Thoracic aorta (tissue), 2 donors: Measurements from ENCODE around the gene AQP7. TPM values are rescaled to one million over a fixed set of nuclear protein-coding genes. Genes with fewer than 3 reads are reported as not detected.
A peak's percentile ranks its signal among the peaks of the same experiment; 100 is the strongest.
"Not testable (repeated sequence)": the region's sequence is repeated elsewhere in the genome, so short reads cannot be mapped to it uniquely, and the experiment has no call there.

ENCODE experiments used
- ATAC-seq: fragments of 150-250 bp; one replicate; pipeline ENCODE4 v1.8.0; 2017; ENCODE audit warnings: low read depth; ENCODE audit not compliant: insufficient number of reproducible peaks, low FRiP score
- DNase-seq: peaks from one replicate; pipeline ENCODE4 v3.0.0-alpha.2; 2020; ENCODE audit warnings: low spot score
- H3K27ac ChIP-seq, 2 donors: fragments of 200-600 bp; sonication (generic); 1 replicate in 1 of 2; 2 replicates in 1 of 2; pipeline ENCODE4 v1.5.1; 2016; ENCODE audit warnings: mild to moderate bottlenecking in 2 of 2, moderate library complexity in 2 of 2
- H3K27me3 ChIP-seq: fragments of 200-600 bp; sonication (generic); replicated peaks from 2 replicates; pipeline ENCODE4 v1.6.0; 2016; ENCODE audit warnings: mild to moderate bottlenecking; ENCODE audit not compliant: insufficient read depth
- H3K36me3 ChIP-seq: fragments of 200-600 bp; sonication (generic); one replicate; pipeline ENCODE4 v1.5.1; 2016
- H3K4me1 ChIP-seq, 2 donors: fragments of 200-600 bp; sonication (generic); 1 replicate in 1 of 2; 2 replicates in 1 of 2; pipeline versions ENCODE4 v1.5.1 to v1.6.0; 2016; ENCODE audit warnings: low read depth in 2 of 2, mild to moderate bottlenecking in 1 of 2; ENCODE audit not compliant: control insufficient read depth in 1 of 2
- H3K4me3 ChIP-seq: fragments of 200-600 bp; sonication (generic); 2 replicates; pipeline ENCODE4 v1.5.1; 2016; ENCODE audit warnings: mild to moderate bottlenecking
- H3K9me3 ChIP-seq: fragments of 200-600 bp; sonication (generic); 2 replicates; pipeline ENCODE4 v1.5.1; 2016
- total RNA-seq, 2 donors: library from RNA; depleted of rRNA; stranded (reverse); fragments of >200 nt; gene quantifications; one replicate each; pipeline versions ENCODE4 v1.1.0 to v1.2.3, GENCODE V29; 2016
- TF ChIP-seq, protein P1 (sequence below): fragments of 200-600 bp; sonication (generic); IDR thresholded peaks from one replicate; pipeline ENCODE4 v1.5.1; 2019; ENCODE audit warnings: antibody characterized with exemption

AQP7 gene
- total RNA-seq, 2 donors from 2014 or later: 1.8 to 1.9 TPM

DNA sequence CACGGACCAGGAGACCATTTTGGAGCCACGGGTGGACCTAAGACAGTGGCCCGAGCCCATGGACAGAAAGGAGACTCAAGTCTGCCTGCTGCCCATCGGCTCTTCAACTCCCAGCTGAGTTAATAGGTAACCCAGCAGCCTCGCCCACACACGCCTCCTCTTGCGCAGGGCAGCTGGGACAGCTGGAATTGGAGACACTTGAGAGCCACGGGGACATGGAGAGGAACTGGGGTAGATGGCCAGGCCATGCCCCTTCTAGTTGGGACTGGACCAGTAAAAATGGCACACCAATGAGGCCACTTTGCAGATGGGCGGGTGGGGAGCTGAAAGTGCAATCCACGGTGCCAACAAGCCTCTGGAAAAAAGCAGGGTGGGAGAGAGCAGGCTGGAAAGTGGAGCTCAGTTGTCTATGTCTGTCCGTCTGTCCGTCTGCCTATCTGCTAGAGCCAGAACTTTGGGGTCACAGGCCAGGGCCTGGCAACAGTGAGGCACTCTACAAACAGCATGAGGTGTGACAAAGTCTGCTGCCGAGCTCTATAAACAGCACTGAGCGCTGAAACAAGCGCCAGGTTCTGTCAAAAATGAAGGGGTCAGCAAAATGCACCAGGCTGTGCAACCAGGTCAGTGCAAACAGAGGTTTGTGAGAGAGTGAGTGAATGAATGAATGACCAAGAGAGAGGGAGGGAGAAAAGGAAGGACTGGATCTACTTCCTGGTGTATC, 7.0 kb downstream of the AQP7 start:
- not testable (repeated sequence) for H3K9me3 ChIP-seq, H3K27ac ChIP-seq, DNase-seq, H3K27me3 ChIP-seq, H3K36me3 ChIP-seq, H3K4me3 ChIP-seq, ATAC-seq
- peaks cover 15 to 16% of the 10 kb centered on the region in 2 donors for H3K4me1 ChIP-seq

DNA sequence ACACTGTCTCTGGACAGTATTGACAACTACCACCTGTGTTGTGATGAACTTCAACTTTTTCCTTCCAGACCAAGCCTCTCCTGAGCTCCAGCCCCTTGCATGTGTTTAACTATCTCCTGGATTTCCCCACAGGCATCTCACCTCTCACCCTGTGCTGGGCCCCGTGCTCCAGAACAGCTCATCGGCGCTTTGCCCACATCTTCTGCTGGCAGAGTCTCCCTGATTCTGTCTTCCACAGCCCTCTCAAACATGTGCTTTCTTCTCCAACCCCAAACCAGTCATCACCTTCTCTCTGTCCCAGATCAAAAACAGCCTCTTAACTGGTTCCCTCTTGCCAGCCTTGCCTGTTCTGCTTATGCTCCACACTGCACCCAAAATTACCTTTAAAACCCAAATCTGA, 8.4 kb downstream of the AQP7 start:
- not testable (repeated sequence) for H3K27ac ChIP-seq, H3K27me3 ChIP-seq, H3K4me3 ChIP-seq, H3K36me3 ChIP-seq, DNase-seq, H3K9me3 ChIP-seq, ATAC-seq
- H3K4me1 ChIP-seq: peaks cover 15 to 17% of the 10 kb centered on the region in 2 donors

DNA sequence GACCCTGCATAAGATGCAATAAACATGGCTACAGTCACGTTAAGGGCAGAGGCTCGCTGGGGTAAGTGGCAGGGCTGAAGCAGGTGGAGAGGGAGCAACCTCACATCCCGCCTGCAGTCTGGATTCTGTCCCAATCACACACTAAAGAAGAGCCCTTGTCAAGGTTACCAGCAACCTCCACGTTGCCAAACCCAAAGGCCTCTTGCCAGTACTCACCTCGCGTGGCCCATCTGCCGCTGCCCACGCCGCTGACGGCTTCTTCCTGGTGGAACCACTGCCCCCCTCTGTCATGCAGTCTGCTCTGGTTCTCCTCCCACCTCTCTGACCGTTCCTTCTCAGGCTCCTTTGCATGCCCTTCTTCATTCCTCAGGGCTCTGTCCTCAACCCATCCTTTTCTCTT, 8.8 kb downstream of the AQP7 start:
- no peaks in the 10 kb centered on the region for H3K36me3 ChIP-seq
- DNase-seq (no peak), ATAC-seq (no peak)
- TF ChIP-seq, protein P1, sequence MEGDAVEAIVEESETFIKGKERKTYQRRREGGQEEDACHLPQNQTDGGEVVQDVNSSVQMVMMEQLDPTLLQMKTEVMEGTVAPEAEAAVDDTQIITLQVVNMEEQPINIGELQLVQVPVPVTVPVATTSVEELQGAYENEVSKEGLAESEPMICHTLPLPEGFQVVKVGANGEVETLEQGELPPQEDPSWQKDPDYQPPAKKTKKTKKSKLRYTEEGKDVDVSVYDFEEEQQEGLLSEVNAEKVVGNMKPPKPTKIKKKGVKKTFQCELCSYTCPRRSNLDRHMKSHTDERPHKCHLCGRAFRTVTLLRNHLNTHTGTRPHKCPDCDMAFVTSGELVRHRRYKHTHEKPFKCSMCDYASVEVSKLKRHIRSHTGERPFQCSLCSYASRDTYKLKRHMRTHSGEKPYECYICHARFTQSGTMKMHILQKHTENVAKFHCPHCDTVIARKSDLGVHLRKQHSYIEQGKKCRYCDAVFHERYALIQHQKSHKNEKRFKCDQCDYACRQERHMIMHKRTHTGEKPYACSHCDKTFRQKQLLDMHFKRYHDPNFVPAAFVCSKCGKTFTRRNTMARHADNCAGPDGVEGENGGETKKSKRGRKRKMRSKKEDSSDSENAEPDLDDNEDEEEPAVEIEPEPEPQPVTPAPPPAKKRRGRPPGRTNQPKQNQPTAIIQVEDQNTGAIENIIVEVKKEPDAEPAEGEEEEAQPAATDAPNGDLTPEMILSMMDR: no peak
- H3K4me3 ChIP-seq: no peak overlapping the region
- H3K9me3 ChIP-seq: no peaks in the 10 kb centered on the region
- no peak overlapping the region for H3K27ac ChIP-seq
- H3K4me1 ChIP-seq: peaks cover 15 to 17% of the 10 kb centered on the region in 2 donors
- no peaks in the 10 kb centered on the region for H3K27me3 ChIP-seq

GRCh38 chr9:33392591-33393021, 9.8 kb downstream of the AQP7 start:
- ATAC-seq, H3K27me3 ChIP-seq, H3K36me3 ChIP-seq, DNase-seq, H3K4me3 ChIP-seq, H3K27ac ChIP-seq, H3K9me3 ChIP-seq: not testable (repeated sequence)
- H3K4me1 ChIP-seq: peaks cover 15 to 17% of the 10 kb centered on the region in 2 donors

DNA sequence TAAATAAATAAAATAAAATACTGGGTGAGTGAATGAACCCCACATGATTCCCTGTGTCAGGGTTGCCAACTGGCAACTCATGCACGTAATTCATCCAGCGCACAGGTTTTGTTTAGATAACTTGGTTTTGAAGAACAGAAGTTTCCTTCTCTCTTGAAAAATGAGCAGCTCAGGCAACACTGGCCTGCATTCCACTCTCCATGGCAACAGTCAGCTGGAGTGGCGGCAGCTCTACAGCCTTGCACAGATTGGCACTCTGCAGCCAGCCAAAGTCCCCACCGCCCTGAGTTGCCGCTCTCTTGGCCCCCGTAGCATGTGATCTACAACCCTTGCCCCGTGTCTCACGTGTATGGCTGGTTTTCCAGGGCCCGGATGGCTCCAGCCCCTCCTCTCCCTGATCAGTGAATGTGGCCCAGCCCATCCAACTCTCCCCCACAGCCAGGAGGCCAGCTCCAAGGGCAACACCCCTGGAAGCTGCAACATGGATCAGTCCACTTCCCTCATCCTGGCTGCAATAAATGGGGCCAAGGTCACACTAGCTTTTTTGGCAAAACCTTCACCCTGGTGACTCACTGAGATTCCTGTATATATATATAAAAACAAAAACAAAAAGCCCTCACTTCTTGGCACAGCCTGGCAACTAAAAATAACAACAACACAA, 11.1 kb downstream of the AQP7 start:
- not testable (repeated sequence) for H3K27me3 ChIP-seq, H3K9me3 ChIP-seq, ATAC-seq, H3K36me3 ChIP-seq
- Histone ChIP-seq H3K4me1 (peaks cover 15 to 17% of the 10 kb centered on the region in 2 donors), H3K27ac (peak overlapping the region; percentile 70 to 82), H3K4me3 (peak overlapping the region; percentile 17)
- peak; percentile 46 for DNase-seq

- Histone ChIP-seq H3K36me3 (no peaks in the 10 kb centered on the region), H3K27me3 (no peaks in the 10 kb centered on the region), H3K27ac (no peak overlapping the region), H3K4me3 (no peak overlapping the region), H3K4me1 (peaks cover 15 to 17% of the 10 kb centered on the region in 2 donors), H3K9me3 (no peaks in the 10 kb centered on the region)
- no peak for ATAC-seq
- TF ChIP-seq, protein P1: no peak
- no peak for DNase-seq
Measured at GRCh38 chr9:33388110-33388994, 14.0 kb downstream of the AQP7 start.

GRCh38 chr9:33386998-33387397, 15.4 kb downstream of the AQP7 start:
- not testable (repeated sequence) for H3K36me3 ChIP-seq, H3K9me3 ChIP-seq, ATAC-seq, H3K27me3 ChIP-seq, H3K4me3 ChIP-seq, H3K27ac ChIP-seq, DNase-seq
- peaks cover 10 to 12% of the 10 kb centered on the region in 2 donors for H3K4me1 ChIP-seq

- H3K4me3 ChIP-seq, DNase-seq, H3K27ac ChIP-seq, H3K27me3 ChIP-seq, ATAC-seq, H3K4me1 ChIP-seq, H3K9me3 ChIP-seq, H3K36me3 ChIP-seq: not testable (repeated sequence)
Measured at GRCh38 chr9:33386641-33386996, 15.7 kb downstream of the AQP7 start.

- ATAC-seq, H3K9me3 ChIP-seq, H3K27ac ChIP-seq, H3K4me1 ChIP-seq, H3K36me3 ChIP-seq, H3K4me3 ChIP-seq, H3K27me3 ChIP-seq, DNase-seq: not testable (repeated sequence)
Measured at GRCh38 chr9:33385979-33386640, 16.3 kb downstream of the AQP7 start.

GRCh38 chr9:33385536-33385935, 16.8 kb downstream of the AQP7 start:
- H3K4me3 ChIP-seq, ATAC-seq, DNase-seq, H3K4me1 ChIP-seq, H3K27ac ChIP-seq, H3K9me3 ChIP-seq, H3K27me3 ChIP-seq, H3K36me3 ChIP-seq: not testable (repeated sequence)
